ENCODE data around the gene YPEL1. TPM values are rescaled to one million over a fixed set of nuclear protein-coding genes. Genes with fewer than 3 reads are reported as not detected.

YPEL1 gene
- total RNA-seq = 10 to 100 TPM; 20.1 to 25.2 TPM

- H3K36me3 ChIP-seq = no peaks in the 10 kb centered on the region
- TF ChIP-seq, protein P1, sequence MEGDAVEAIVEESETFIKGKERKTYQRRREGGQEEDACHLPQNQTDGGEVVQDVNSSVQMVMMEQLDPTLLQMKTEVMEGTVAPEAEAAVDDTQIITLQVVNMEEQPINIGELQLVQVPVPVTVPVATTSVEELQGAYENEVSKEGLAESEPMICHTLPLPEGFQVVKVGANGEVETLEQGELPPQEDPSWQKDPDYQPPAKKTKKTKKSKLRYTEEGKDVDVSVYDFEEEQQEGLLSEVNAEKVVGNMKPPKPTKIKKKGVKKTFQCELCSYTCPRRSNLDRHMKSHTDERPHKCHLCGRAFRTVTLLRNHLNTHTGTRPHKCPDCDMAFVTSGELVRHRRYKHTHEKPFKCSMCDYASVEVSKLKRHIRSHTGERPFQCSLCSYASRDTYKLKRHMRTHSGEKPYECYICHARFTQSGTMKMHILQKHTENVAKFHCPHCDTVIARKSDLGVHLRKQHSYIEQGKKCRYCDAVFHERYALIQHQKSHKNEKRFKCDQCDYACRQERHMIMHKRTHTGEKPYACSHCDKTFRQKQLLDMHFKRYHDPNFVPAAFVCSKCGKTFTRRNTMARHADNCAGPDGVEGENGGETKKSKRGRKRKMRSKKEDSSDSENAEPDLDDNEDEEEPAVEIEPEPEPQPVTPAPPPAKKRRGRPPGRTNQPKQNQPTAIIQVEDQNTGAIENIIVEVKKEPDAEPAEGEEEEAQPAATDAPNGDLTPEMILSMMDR (IDR thresholded peaks at IDR 0.05) = no peak
- peak; percentile 98 for ATAC-seq (ENCODE audit: insufficient number of reproducible peaks, low FRiP score, low read depth)
These were observed at the start of gene YPEL1 for GRCh38 chr22:21735200-21736083. Gene YPEL1 (minus strand): TSS chr22:21735794. CDS start chr22:21710744, 25,050 bp downstream.

GRCh38 chr22:21780259-21780658 lies 44.7 kb upstream of the YPEL1 start:
- ATAC-seq (ENCODE audit: insufficient number of reproducible peaks, low FRiP score, low read depth) (no peak), DNase-seq (ENCODE audit: low spot score) (no peak)
- Histone ChIP-seq H3K27me3 (replicated peaks; ENCODE audit: insufficient read depth) (no peaks in the 10 kb centered on the region), H3K27ac (no peak overlapping the region), H3K4me1 (ENCODE audit: control insufficient read depth in 1 of 2, low read depth in 2 of 2) (peaks cover under 1 to 3% of the 10 kb centered on the region in 2 donors), H3K9me3 (no peaks in the 10 kb centered on the region), H3K36me3 (peaks cover 36% of the 10 kb centered on the region), H3K4me3 (no peak overlapping the region)
- TF ChIP-seq, protein P1 (IDR thresholded peaks at IDR 0.05) = no peak

More at GRCh38 chr22:21735200-21736083, at the start of gene YPEL1:
- Histone ChIP-seq H3K4me1 (ENCODE audit: control insufficient read depth in 1 of 2, low read depth in 2 of 2) (peaks cover 9 to 12% of the 10 kb centered on the region in 2 donors), H3K4me3 (peak within 1 kb of the TSS; percentile 79), H3K27ac (peak within 1 kb of the TSS; percentile 68 to 76), H3K27me3 (replicated peaks; ENCODE audit: insufficient read depth) (no peaks in the 10 kb centered on the region), H3K9me3 (no peaks in the 10 kb centered on the region)
- DNase-seq (ENCODE audit: low spot score) = peak; percentile 81

- no peak overlapping the region for H3K27ac ChIP-seq
- peaks cover 36% of the 10 kb centered on the region for H3K36me3 ChIP-seq
- H3K27me3 ChIP-seq (replicated peaks; ENCODE audit: insufficient read depth) = no peaks in the 10 kb centered on the region
- ATAC-seq (ENCODE audit: insufficient number of reproducible peaks, low FRiP score, low read depth) (no peak), DNase-seq (ENCODE audit: low spot score) (no peak)
- TF ChIP-seq, protein P1 (IDR thresholded peaks at IDR 0.05) = no peak
- H3K4me3 ChIP-seq = no peak overlapping the region
- no peaks in the 10 kb centered on the region for H3K9me3 ChIP-seq
- H3K4me1 ChIP-seq (ENCODE audit: control insufficient read depth in 1 of 2, low read depth in 2 of 2) = peaks cover 5 to 9% of the 10 kb centered on the region in 2 donors
These were observed 43.9 kb upstream of the YPEL1 start for GRCh38 chr22:21779444-21779843.

GRCh38 chr22:21778705-21779363 lies 43.2 kb upstream of the YPEL1 start:
- Histone ChIP-seq H3K27me3 (replicated peaks; ENCODE audit: insufficient read depth) (no peaks in the 10 kb centered on the region), H3K4me1 (ENCODE audit: control insufficient read depth in 1 of 2, low read depth in 2 of 2) (peaks cover 5 to 9% of the 10 kb centered on the region in 2 donors), H3K9me3 (no peaks in the 10 kb centered on the region), H3K36me3 (peaks cover 31% of the 10 kb centered on the region), H3K4me3 (no peak overlapping the region), H3K27ac (no peak overlapping the region)
- ATAC-seq (ENCODE audit: insufficient number of reproducible peaks, low FRiP score, low read depth) (no peak), DNase-seq (ENCODE audit: low spot score) (no peak)
- TF ChIP-seq, protein P1 (IDR thresholded peaks at IDR 0.05) = no peak

GRCh38 chr22:21771631-21771976 lies 36.0 kb upstream of the YPEL1 start:
- Histone ChIP-seq H3K9me3 (no peaks in the 10 kb centered on the region), H3K27ac (no peak overlapping the region), H3K27me3 (replicated peaks; ENCODE audit: insufficient read depth) (no peaks in the 10 kb centered on the region), H3K36me3 (peaks cover 51% of the 10 kb centered on the region), H3K4me3 (no peak overlapping the region), H3K4me1 (ENCODE audit: control insufficient read depth in 1 of 2, low read depth in 2 of 2) (peaks cover 5 to 9% of the 10 kb centered on the region in 2 donors)
- DNase-seq (ENCODE audit: low spot score) (no peak), ATAC-seq (ENCODE audit: insufficient number of reproducible peaks, low FRiP score, low read depth) (no peak)
- TF ChIP-seq, protein P1 (IDR thresholded peaks at IDR 0.05) = no peak

All from thoracic aorta (tissue), 2 donors.